Activated B cell treated with CpG ODN at 0.5 μM for 24 hours (primary cell): Measurements from ENCODE around the gene RFC1. TPM values are rescaled to one million over a fixed set of nuclear protein-coding genes. Genes with fewer than 3 reads are reported as not detected.

ENCODE experiments used
- ATAC-seq: fragments of 200-7000 bp; cut with Tn5 transposase; one replicate; pipeline ENCODE4 v1.10.0; 2021; ENCODE audit warnings: low read depth, mild to moderate bottlenecking, moderate library complexity
- CTCF ChIA-PET: fragments of 350-600 bp; sonication (Branson Sonifier 250); formaldehyde crosslinking; loops from one replicate; lab custom pipeline; 2021; ENCODE audit warnings: antibody characterized with exemption; lab: Charles Lee
- POLR2A ChIA-PET: fragments of 350-600 bp; sonication (Branson Sonifier 250); formaldehyde crosslinking; loops from one replicate; lab custom pipeline; 2021; ENCODE audit warnings: antibody characterized with exemption; lab: Charles Lee
- DNase-seq: peaks from one replicate; pipeline ENCODE4 v3.0.0; 2022
- H3K27ac Mint-ChIP-seq: one replicate; pipeline ENCODE4 v1.8.0; 2020; ENCODE audit warnings: mixed read lengths
- H3K27me3 Mint-ChIP-seq: one replicate; pipeline ENCODE4 v1.8.0; 2021; ENCODE audit warnings: mixed read lengths
- H3K36me3 Mint-ChIP-seq: one replicate; pipeline ENCODE4 v1.8.0; 2021; ENCODE audit warnings: low read depth, mixed read lengths
- H3K4me1 Mint-ChIP-seq: one replicate; pipeline ENCODE4 v1.8.0; 2021; ENCODE audit warnings: mixed read lengths
- H3K4me3 Mint-ChIP-seq: one replicate; pipeline ENCODE4 v1.8.0; 2020; ENCODE audit warnings: mild to moderate bottlenecking, mixed read lengths
- H3K9me3 Mint-ChIP-seq: one replicate; pipeline ENCODE4 v1.8.0; 2020; ENCODE audit warnings: mixed read lengths
- intact Hi-C: fragments of 100-400 bp; cut with micrococcal nuclease; formaldehyde crosslinking; loops from one replicate; pipeline ENCODE4 v1.15.1; 2024
- total RNA-seq: library from RNA; stranded (reverse); gene quantifications from 2 replicates; pipeline ENCODE4 v1.2.3, GENCODE V29; 2022
- TF ChIP-seq, protein P1 (sequence below): fragments of 200-600 bp; IDR thresholded peaks from one replicate; pipeline ENCODE4 v1.8.0; 2022; ENCODE audit warnings: antibody characterized with exemption, mild to moderate bottlenecking

RFC1 gene
- total RNA-seq, 1 donor from 2014 or later = 45.9 TPM

DNA sequence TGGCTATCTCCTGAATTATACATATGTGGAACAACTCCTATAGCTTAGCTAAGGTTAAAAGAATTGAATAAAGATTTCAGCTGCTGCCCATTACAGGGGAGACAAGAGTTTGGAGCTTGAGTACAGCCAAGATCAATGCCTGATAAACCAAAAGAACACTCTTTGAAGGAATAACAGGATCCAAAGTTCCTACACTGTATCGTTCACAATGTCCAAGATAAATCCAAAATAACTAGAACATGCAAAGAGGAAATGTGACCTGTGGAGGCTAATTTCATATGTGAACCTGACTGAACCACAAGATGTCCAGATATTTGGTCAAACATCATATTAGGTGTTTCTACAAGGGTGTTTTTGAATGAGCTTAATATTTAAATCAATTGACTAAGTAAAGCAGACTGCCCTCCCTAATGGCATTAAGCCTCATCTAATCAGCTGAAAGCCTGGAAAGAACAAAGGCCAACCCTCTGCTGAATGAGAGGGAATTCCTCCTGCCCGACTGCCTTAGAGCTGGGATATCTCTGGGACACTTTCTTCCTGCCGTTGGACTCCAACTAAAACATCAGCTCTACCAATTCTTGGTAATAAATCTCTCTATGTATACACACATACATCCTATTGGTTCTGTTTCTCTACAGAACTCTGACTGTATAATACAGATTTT lies 19.2 kb downstream of the RFC1 start:
- ATAC-seq = no peak
- CTCF ChIA-PET = no interaction called here
- intact Hi-C loops = no loop called here
- H3K27me3 Mint-ChIP-seq = no peaks in the 10 kb centered on the region
- TF ChIP-seq, protein P1, sequence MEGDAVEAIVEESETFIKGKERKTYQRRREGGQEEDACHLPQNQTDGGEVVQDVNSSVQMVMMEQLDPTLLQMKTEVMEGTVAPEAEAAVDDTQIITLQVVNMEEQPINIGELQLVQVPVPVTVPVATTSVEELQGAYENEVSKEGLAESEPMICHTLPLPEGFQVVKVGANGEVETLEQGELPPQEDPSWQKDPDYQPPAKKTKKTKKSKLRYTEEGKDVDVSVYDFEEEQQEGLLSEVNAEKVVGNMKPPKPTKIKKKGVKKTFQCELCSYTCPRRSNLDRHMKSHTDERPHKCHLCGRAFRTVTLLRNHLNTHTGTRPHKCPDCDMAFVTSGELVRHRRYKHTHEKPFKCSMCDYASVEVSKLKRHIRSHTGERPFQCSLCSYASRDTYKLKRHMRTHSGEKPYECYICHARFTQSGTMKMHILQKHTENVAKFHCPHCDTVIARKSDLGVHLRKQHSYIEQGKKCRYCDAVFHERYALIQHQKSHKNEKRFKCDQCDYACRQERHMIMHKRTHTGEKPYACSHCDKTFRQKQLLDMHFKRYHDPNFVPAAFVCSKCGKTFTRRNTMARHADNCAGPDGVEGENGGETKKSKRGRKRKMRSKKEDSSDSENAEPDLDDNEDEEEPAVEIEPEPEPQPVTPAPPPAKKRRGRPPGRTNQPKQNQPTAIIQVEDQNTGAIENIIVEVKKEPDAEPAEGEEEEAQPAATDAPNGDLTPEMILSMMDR = no peak
- POLR2A ChIA-PET = interaction anchor here (0.6 to 1.1 kb wide), 2 partner anchors 105 to 285 kb away, joined by 3 to 4 read pairs; no protein-coding TSS in a partner anchor
- H3K9me3 Mint-ChIP-seq = peaks cover 6% of the 10 kb centered on the region
- H3K4me1 Mint-ChIP-seq = peaks cover 3% of the 10 kb centered on the region
- no peak for DNase-seq
- H3K36me3 Mint-ChIP-seq = peaks cover 69% of the 10 kb centered on the region
- no peak overlapping the region for H3K4me3 Mint-ChIP-seq
- no peak overlapping the region for H3K27ac Mint-ChIP-seq

DNA sequence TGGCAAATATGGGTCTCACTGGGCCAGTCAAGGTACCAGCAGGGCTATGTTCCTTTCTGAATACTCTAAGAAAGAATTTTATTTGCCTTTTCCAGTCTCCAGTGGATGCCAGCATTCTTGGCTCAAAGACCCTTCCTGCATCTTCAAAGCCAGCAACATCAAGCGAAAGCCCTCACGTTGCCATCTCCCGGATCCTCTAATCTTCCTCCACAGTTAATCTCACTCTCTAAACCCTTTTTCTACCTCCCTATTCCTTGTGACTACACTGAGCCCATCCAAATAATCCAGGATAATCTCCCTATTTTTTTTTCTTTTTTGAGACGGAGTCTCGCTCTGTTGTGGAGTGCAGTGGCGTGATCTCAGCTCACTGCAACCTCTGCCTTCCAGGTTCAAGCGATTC lies 23.4 kb downstream of the RFC1 start:
- intact Hi-C loops = no loop called here
- CTCF ChIA-PET = no interaction called here
- Mint-ChIP-seq H3K9me3 (no peaks in the 10 kb centered on the region), H3K27me3 (no peaks in the 10 kb centered on the region), H3K36me3 (peaks cover 65% of the 10 kb centered on the region), H3K4me1 (peaks cover 2% of the 10 kb centered on the region), H3K4me3 (no peak overlapping the region), H3K27ac (no peak overlapping the region)
- TF ChIP-seq, protein P1 = no peak
- POLR2A ChIA-PET = no interaction called here
- ATAC-seq (no peak), DNase-seq (no peak)

GRCh38 chr4:39341075-39341725 lies 25.0 kb downstream of the RFC1 start:
- ATAC-seq = no peak
- TF ChIP-seq, protein P1 = no peak
- POLR2A ChIA-PET = no interaction called here
- intact Hi-C loops = no loop called here
- Mint-ChIP-seq H3K9me3 (no peaks in the 10 kb centered on the region), H3K27ac (no peak overlapping the region), H3K4me1 (no peaks in the 10 kb centered on the region), H3K4me3 (no peak overlapping the region), H3K36me3 (peaks cover 56% of the 10 kb centered on the region), H3K27me3 (no peaks in the 10 kb centered on the region)
- CTCF ChIA-PET = no interaction called here
- no peak for DNase-seq

- H3K4me1 Mint-ChIP-seq = no peaks in the 10 kb centered on the region
- no peaks in the 10 kb centered on the region for H3K9me3 Mint-ChIP-seq
- intact Hi-C loops = no loop called here
- peaks cover 50% of the 10 kb centered on the region for H3K36me3 Mint-ChIP-seq
- DNase-seq (no peak), ATAC-seq (no peak)
- TF ChIP-seq, protein P1 = no peak
- POLR2A ChIA-PET = no interaction called here
- H3K27me3 Mint-ChIP-seq = no peaks in the 10 kb centered on the region
- CTCF ChIA-PET = no interaction called here
- no peak overlapping the region for H3K27ac Mint-ChIP-seq
- no peak overlapping the region for H3K4me3 Mint-ChIP-seq
Observed at GRCh38 chr4:39339968-39340367, 26.2 kb downstream of the RFC1 start.

DNA sequence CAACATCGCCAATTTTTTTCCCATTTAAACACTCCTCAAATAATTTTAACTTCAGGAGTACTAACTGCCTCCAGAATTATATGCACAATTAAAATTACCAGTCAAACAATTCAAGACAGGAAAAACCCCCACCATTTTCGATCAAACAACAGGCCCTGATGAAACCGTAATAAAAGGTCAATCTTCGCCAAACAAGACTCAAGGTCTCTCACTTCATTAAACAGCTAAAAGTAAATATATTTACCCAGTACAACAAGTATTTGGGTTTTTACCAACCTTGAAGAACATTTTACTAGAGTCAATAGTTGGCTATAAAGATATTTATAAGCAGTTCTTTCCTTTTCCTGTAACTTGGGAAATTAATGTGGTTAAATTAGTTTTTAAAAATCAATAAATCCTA lies 28.3 kb downstream of the RFC1 start:
- H3K36me3 Mint-ChIP-seq = peaks cover 40% of the 10 kb centered on the region
- ChIA-PET POLR2A (no interaction called here), CTCF (no interaction called here)
- no peak overlapping the region for H3K4me3 Mint-ChIP-seq
- TF ChIP-seq, protein P1 = no peak
- H3K9me3 Mint-ChIP-seq = no peaks in the 10 kb centered on the region
- ATAC-seq = no peak
- no peaks in the 10 kb centered on the region for H3K27me3 Mint-ChIP-seq
- H3K27ac Mint-ChIP-seq = no peak overlapping the region
- no peak for DNase-seq
- intact Hi-C loops = no loop called here
- H3K4me1 Mint-ChIP-seq = no peaks in the 10 kb centered on the region
